Suppressor macrophage treated with lipopolysaccharide for 1 hour (primary cell): Measurements from ENCODE around the gene NMRK2.

Experiments used
- DNase-seq, 3 donors: peaks; one replicate each; pipeline ENCODE4 v3.0.0-alpha.2; 2020 to 2022

Gene NMRK2

GRCh38 chr19:3981736-3982681 lies 49.1 kb downstream of the NMRK2 start:
- no peak for DNase-seq

GRCh38 chr19:3982701-3983541 lies 50.1 kb downstream of the NMRK2 start:
- DNase-seq: no peak

- DNase-seq: no peak
Observed at GRCh38 chr19:3983542-3983914, 50.7 kb downstream of the NMRK2 start.

GRCh38 chr19:3983936-3984583 lies 51.2 kb downstream of the NMRK2 start:
- DNase-seq: peak; percentile 39 to 52 (median 41)

GRCh38 chr19:3984584-3984907 lies 51.7 kb downstream of the NMRK2 start:
- peak in 2 of 3 donors; percentile 21 to 26 for DNase-seq

GRCh38 chr19:3984908-3985642 lies 52.2 kb downstream of the NMRK2 start, which contains the start of gene EEF2:
Gene EEF2 (minus strand): TSS chr19:3985463. CDS start chr19:3985380, 83 bp downstream.
- peak; percentile 97 to 98 (median 98) for DNase-seq

GRCh38 chr19:3985643-3986259 lies 52.9 kb downstream of the NMRK2 start:
- DNase-seq: no peak

GRCh38 chr19:3986260-3987041 lies 53.6 kb downstream of the NMRK2 start:
- DNase-seq: peak; percentile 87 to 91 (median 90)

- peak; percentile 92 to 96 (median 95) for DNase-seq
Observed at GRCh38 chr19:3987619-3988371, 54.9 kb downstream of the NMRK2 start.

- DNase-seq: peak in 1 of 3 donors; percentile 17
Observed at GRCh38 chr19:3990815-3991117, 57.9 kb downstream of the NMRK2 start.
